VCaP (cell line): ENCODE results near the gene TRAIP.

Experiments
- H3K27ac ChIP-seq: fragments of 450-650 bp; 2 replicates; pipeline ENCODE4 v1.5.1; 2017
- CTCF ChIP-seq: fragments of 450-650 bp; conservative IDR thresholded peaks from 2 replicates; pipeline ENCODE4 v1.5.1; 2017; ENCODE audit warnings: mild to moderate bottlenecking, moderate library complexity

The TRAIP gene

DNA sequence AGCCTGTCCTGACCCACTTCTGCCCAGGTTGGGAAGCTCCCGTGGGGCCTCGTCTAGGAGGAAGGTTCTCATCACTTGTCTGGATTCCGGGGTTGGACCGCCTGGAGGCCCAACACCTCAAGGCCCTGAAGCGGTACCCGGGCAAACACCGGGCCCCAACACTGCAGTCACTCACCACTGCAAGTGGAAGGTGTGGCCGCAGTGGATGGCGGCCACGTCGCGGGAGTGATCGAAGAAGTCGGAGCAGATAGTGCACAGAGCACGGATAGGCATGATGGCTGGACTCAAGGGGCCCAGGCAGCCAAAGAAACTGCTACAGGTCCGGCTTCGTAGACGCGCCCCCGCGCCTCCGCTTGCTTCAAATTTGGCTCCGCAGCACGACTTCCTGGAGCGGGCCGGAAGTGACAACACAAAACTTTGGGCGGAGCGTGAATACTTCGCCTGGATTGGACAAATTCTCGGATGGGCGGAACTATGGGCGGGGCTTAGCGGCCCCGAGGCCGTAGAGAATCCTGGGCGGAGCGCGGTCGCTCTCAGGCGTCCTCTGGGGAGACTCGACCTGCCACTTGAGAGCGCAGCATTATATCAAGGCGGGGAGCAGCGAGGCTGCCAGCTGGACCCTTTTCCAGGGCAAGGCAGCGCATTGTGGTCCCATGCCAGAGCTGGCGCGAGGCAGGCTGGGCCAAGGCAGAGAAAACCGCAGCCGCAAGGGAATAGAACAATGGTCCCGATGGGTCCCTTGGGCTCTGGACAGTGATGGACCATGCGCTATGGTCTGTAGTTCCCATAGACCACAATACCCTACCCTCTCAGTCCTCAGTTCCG is at the start of gene TRAIP:
Gene TRAIP (minus strand): TSS at position 384 of the 825 bp plus-strand sequence. CDS start 111 bp downstream, at position 273.
- TF ChIP-seq CTCF, result no peak
- H3K27ac ChIP-seq, result peak within 1 kb of the TSS; percentile 72

DNA sequence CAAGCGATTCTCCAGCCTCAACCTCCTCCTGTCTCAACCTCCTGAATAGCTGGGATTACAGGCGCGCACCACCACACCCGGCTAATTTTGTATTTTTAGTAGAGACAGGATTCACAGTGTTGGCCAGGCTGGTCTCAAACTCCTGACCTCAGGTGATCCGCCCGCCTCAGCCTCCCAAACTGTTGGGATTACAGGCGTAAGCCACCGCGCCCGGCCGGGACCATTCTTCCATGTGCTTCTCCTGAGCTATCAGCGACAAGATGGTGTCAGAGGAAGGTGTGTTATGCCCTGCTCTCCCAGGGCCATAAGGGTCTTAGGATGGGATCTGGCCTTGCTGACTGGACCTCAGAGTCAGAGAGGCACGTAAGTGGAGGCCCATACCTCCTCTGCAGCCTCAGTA is 48.1 kb upstream of the TRAIP start:
- peak overlapping the region; percentile 61 for H3K27ac ChIP-seq

- peak within 1 kb of the TSS; percentile 61 for H3K27ac ChIP-seq
- no peak for TF ChIP-seq CTCF
Measured at GRCh38 chr3:49903451-49904424, 47.4 kb upstream of the TRAIP start, which contains the start of gene MST1R. MST1R (minus strand) TSS chr3:49903873; CDS start chr3:49903609, 264 bp downstream.

DNA sequence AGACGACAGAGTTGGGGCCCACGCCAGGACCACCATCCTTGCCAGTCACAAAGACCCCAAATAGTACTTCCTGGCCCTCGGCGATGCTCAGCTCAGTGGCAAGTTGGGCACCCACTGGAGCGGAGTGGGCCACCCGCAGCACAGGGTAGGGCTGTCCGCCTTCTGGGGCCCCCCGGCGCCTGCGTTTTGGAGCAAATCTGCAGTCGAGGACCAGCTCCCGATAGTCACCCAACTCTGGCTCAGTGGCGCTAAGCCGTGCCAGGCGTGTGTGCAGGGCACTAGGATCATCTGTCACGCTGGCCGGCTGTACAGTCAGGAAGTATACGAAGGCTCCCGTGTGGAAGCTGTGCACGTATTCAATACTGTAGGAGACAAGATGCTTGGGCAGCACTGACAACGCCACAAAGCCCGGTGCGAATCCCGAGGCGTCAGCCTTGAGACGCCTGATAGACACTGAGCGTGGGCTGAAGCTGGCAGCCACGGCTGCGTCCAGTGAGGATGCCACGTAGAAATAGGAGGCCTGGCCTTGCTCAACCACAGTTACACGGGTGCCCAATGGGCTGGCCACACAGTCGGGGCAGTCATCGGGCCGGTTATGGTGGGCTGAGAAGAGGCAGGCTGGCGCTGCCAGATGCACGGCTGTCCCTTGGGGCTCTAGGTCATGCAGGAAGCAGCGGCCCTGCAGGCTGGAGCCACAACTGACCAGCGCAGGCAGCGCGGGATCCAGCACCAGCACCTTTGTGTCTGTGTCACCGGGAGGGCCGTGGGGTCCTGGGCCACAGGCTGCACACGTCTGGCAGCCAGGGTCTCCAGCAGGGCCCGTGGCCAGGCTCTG is 46.4 kb upstream of the TRAIP start:
- TF ChIP-seq CTCF, result no peak
- peak overlapping the region; percentile 61 for H3K27ac ChIP-seq

DNA sequence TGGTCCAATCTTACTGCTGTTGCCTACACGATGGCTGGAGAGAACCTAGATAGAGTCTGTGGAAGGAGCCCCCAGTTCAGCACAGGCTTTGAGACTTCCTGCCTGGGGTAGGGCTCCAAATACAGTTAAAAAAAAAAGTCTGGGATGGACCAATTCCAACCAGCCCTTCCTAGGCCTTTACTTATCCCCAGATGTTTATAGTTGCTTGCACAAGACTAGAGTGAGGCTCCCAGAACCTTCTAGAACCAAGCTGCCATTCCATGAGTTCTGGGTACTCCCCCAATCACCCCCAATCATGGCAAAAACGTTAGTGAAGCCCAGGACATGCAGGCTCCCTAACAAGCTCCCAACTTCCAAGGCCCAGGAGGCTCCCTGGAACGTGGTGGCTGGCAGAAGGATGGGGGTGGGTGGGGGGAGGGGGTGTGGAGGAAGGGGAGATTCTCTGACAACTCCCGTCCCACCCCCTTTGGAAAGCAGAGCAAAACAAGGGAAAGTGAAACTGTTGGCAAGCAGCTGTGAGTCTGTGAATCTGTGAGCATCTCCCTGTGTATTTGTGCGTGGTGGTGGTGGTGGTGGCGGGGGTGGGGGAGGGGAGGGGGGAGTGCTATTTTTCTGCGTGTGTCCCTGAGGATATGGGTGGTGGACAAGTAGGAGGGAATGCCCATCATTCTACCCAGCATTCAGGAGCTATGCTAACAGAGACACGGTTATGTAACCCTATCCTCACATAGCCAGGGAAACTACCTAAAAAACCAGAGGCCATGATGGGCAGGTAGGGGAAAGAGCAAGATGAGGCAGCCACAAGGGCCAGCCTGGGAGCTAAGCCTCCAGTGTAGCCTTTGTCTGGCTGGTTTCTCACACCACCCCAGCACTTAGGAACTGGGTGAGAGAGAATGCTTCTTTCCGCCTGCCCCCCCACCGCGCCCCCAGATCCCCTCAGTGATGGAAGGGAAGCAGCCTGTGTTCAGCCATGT is 45.3 kb upstream of the TRAIP start:
- no peak for TF ChIP-seq CTCF
- H3K27ac ChIP-seq, result no peak overlapping the region

DNA sequence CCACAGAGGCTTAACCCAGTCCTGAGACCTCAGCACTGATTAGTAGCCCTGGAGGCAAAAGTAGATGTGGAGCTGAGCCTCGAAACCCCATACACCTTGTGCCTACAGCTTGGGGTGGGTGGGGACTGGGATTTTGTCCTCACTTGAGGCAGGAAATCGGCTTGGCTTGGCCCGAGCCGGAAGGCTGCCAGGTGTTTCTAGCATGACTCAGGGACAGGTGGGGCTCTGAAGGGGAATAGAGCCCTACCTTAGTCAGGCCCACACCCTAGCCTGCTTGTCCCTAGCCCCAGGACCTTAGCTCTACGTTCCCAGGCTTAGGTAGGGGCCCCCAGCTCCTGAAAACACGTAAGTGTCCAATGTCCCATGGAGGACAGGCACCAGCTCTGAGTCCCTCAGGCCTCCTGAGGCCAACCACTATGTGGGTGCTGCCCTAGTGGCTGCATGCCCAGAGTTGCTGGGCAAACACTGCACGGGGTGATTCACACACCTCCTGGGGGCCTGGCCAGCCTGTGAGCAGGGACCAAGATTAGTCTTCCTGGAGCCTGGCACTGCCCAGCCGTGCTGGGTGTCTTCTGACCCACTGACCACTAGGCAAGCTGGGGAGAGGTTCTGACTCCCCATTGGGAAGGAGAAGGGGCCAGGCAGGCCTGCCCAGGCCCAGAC is 44.3 kb upstream of the TRAIP start:
- H3K27ac ChIP-seq, result no peak overlapping the region
- no peak for TF ChIP-seq CTCF
